ENCODE data around the gene LRRC2.

- TF ChIP-seq CTCF (IDR thresholded peaks at IDR 0.05; ENCODE audit: low read depth, low read length) (no peak), EZH2phosphoT487 (IDR thresholded peaks at IDR 0.05; ENCODE audit: low read depth) (no peak)
These were observed 45.6 kb downstream of the LRRC2 start for GRCh38 chr3:46520531-46520930.

Data from OCI-LY3 (cell line).